DMS 273 (cell line): Measurements from ENCODE around the gene VIPR1.
A peak's percentile ranks its signal among the peaks of the same experiment; 100 is the strongest.
"Not testable (repeated sequence)": the region's sequence is repeated elsewhere in the genome, so short reads cannot be mapped to it uniquely, and the experiment has no call there.

Experiments used
- DNase-seq: peaks from one replicate; lab custom pipeline; 2025; ENCODE audit not compliant: unreplicated experiment; lab: John Stamatoyannopoulos, UW

Gene VIPR1

GRCh38 chr3:42569593-42570142 lies 67.2 kb downstream of the VIPR1 start:
- no peak for DNase-seq

GRCh38 chr3:42572278-42572677 lies 69.8 kb downstream of the VIPR1 start:
- peak; percentile 66 for DNase-seq

- DNase-seq: no peak
These were observed 72.8 kb downstream of the VIPR1 start for GRCh38 chr3:42575137-42575741.

GRCh38 chr3:42578054-42578453 lies 75.6 kb downstream of the VIPR1 start:
- no peak for DNase-seq

- not testable (repeated sequence) for DNase-seq
These were observed 76.9 kb downstream of the VIPR1 start for GRCh38 chr3:42579346-42579745.

GRCh38 chr3:42581400-42581708 lies 78.9 kb downstream of the VIPR1 start:
- peak; percentile 69 for DNase-seq

- peak; percentile 95 for DNase-seq
These were observed 79.4 kb downstream of the VIPR1 start, which contains the start of gene SEC22C for GRCh38 chr3:42581709-42582473. SEC22C (minus strand) TSS chr3:42581967; CDS start chr3:42569046, 12,921 bp downstream.

GRCh38 chr3:42582474-42583070 lies 80.1 kb downstream of the VIPR1 start:
- DNase-seq: no peak
